ENCODE data around the gene LRRC74B. TPM values are rescaled to one million over a fixed set of nuclear protein-coding genes. Genes with fewer than 3 reads are reported as not detected.

The LRRC74B gene
- total RNA-seq, 5 donors from 2014 or later (not counting 1 experiment from before 2014, with no cell fraction given), result 0.16 to 0.25 TPM; not detected in 3

DNA sequence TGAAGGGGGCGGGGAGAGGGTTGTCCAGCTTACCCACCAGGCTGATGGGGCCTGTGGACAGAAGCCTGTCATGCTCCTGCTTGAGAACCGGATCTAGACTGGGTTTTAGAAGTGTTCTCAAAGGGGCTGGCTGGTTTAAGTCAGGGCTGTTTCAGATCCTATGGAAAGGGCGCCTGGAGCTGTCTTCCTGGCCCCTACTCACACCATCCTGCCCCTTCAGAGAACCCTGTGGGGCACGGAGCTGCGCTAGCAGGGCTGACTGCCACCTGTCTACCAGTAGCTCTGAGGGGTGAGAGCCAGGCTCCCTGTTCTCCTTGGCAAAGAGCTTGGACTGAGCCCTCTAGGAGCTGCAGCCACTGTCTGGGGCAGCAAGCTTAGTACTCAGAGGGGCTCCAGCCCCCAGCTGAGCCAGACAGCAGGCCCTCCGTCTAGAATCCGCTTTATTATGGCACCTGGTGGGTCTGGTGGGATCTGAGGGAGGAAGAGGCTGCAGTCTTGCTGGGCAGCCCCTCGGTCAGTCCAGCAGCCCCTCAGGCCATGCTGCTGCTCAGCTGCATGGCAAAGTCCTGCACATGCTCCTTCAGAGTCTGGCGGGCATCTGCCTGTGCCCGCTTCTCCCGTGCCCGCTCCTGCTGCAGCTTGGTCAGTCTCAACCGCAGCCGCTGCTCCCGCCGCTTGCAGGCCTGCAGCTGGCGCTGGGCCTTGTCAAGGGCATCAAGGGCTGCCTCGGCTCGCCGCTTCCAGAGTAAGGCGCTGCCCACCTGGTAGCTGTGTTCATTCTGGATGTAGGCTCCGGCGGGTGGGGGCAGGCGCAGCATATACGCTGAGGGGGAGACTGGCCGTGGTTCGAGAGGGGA lies 46.2 kb upstream of the LRRC74B start:
- no peak for ATAC-seq (replicated peaks in 1 of 4)
- no peaks in the 10 kb centered on the region for H3K36me3 Mint-ChIP-seq
- H3K27ac Mint-ChIP-seq, result peak overlapping the region; percentile 77 to 100
- POLR2A ChIA-PET, result no interaction called here
- Histone ChIP-seq H3K4me3 (ENCODE audit: control insufficient read depth in 1 of 2, extremely low read depth in 1 of 2, low read length in 1 of 2) (no peak overlapping the region), H3K9me3 (no peaks in the 10 kb centered on the region), H3K36me3 (ENCODE audit: control insufficient read depth in 2 of 2, extremely low read depth in 1 of 2, insufficient read depth in 1 of 2, low read length in 1 of 2) (peaks cover 7 to 40% of the 10 kb centered on the region in 2 donors), H3K27ac (ENCODE audit: low read length) (peak overlapping the region; percentile 95), H3K27me3 (replicated peaks in 1 of 2; ENCODE audit: control insufficient read depth in 2 of 2, extremely low read depth in 1 of 2, insufficient read depth in 2 of 2, low read length in 1 of 2) (peaks cover 0 to 2% of the 10 kb centered on the region in 2 experiments), H3K4me1 (ENCODE audit: control insufficient read depth in 1 of 2, extremely low read depth in 1 of 2, insufficient read depth in 2 of 2, low read length in 2 of 2) (peaks cover 12 to 46% of the 10 kb centered on the region in 2 experiments)
- peak overlapping the region; percentile 94 to 96 (median 95) for H3K4me3 Mint-ChIP-seq
- CTCF ChIA-PET, result no interaction called here
- no peaks in the 10 kb centered on the region for H3K9me3 Mint-ChIP-seq
- WGBS (ENCODE audit: insufficient coverage), result 95% methylated on average over 25 of the region's 27 CpGs
- DNase-seq, result no peak
- peaks cover 39 to 43% (median 43%) of the 10 kb centered on the region in 3 donors for H3K4me1 Mint-ChIP-seq
- no peaks in the 10 kb centered on the region for H3K27me3 Mint-ChIP-seq

DNA sequence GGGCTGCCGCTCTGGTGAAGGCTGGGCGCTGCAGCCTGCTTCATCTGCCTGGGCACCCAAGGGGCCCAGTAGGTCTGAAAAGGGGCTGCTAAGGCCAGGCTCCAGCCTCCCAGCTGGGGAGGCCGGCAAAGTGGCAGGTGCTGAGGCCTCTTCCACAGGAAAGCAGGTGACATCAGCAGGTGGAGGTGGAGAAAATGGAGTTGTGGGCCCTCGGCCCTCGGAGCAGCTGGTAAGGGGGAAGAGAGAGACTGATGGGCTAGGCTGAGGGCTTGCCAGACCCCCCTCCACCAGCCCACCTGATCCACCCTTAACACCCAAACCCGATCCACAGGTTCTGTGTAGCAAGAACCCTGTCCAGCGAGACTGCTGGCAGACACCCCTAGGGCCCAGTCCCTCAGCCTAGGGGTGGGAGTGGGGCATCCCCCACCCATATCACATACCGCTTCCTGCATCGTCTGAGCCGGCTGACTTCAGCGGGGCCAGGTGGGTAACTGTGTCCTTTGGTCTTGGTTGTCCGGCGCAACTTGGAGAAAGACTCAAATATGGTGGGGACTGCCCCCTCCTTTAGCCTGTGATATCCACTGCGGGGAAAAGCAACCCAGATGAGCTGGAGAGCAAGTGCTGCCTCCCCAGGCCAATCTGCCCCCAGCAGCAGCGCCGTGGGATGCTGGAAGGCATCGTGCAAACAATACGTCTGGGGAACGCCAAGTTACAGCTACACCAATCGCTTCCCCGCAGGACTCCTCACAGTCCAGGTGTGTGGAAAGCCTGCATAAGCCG lies 45.3 kb upstream of the LRRC74B start:
- no peaks in the 10 kb centered on the region for H3K9me3 Mint-ChIP-seq
- no peaks in the 10 kb centered on the region for H3K9me3 ChIP-seq
- peak overlapping the region; percentile 98 to 100 for H3K27ac Mint-ChIP-seq
- peak overlapping the region; percentile 95 for H3K27ac ChIP-seq (ENCODE audit: low read length)
- H3K27me3 ChIP-seq (replicated peaks in 1 of 2; ENCODE audit: control insufficient read depth in 2 of 2, extremely low read depth in 1 of 2, insufficient read depth in 2 of 2, low read length in 1 of 2), result peaks cover 0 to 2% of the 10 kb centered on the region in 2 experiments
- no peaks in the 10 kb centered on the region for H3K36me3 Mint-ChIP-seq
- peaks cover 12 to 46% of the 10 kb centered on the region in 2 experiments for H3K4me1 ChIP-seq (ENCODE audit: control insufficient read depth in 1 of 2, extremely low read depth in 1 of 2, insufficient read depth in 2 of 2, low read length in 2 of 2)
- H3K4me3 ChIP-seq (ENCODE audit: control insufficient read depth in 1 of 2, extremely low read depth in 1 of 2, low read length in 1 of 2), result peak overlapping the region; percentile 82 to 94
- CTCF ChIA-PET, result no interaction called here
- ATAC-seq (replicated peaks in 1 of 4) (no peak), DNase-seq (no peak)
- peak overlapping the region; percentile 94 to 96 (median 95) for H3K4me3 Mint-ChIP-seq
- H3K27me3 Mint-ChIP-seq, result no peaks in the 10 kb centered on the region
- peaks cover 39 to 43% (median 43%) of the 10 kb centered on the region in 3 donors for H3K4me1 Mint-ChIP-seq
- 65% methylated on average over 14 of the region's 22 CpGs for WGBS (ENCODE audit: insufficient coverage)
- H3K36me3 ChIP-seq (ENCODE audit: control insufficient read depth in 2 of 2, extremely low read depth in 1 of 2, insufficient read depth in 1 of 2, low read length in 1 of 2), result peaks cover 7 to 38% of the 10 kb centered on the region in 2 donors
- POLR2A ChIA-PET, result no interaction called here

DNA sequence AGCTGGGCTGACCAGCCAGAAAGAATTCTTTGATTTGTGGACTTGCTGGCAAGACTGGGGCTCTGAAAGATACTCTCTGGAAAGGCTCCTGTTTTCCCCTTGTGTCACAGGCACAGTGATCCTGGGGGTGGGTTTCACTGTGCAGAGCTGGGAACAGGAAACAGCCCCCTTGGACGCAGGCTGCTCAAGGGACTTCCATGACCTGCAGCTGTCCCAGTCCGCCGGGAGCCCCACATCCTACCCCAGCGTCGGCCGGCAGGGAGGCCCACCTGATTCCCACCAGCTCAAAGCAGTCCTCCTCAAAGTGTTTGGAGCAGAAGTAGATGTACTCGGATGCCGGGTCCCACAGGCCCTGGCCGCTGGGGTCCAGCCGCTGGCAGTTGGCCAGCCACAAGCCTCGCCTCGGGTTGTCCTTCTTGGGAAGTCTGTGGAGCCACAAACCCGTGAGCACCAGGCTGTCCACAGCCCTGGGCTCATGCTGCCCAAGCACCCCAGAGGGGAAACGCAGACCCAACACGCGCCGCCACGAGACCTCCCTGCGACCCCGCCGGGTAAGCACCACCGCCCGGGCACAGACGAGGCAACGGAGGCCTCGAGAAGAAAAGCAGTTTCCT lies 44.7 kb upstream of the LRRC74B start:
- CTCF ChIA-PET, result no interaction called here
- WGBS (ENCODE audit: insufficient coverage), result 2% methylated on average over 22 of the region's 26 CpGs
- H3K9me3 Mint-ChIP-seq, result no peaks in the 10 kb centered on the region
- H3K27me3 Mint-ChIP-seq, result no peaks in the 10 kb centered on the region
- POLR2A ChIA-PET, result no interaction called here
- peak overlapping the region; percentile 98 to 100 for H3K27ac Mint-ChIP-seq
- no peaks in the 10 kb centered on the region for H3K9me3 ChIP-seq
- H3K27me3 ChIP-seq (replicated peaks in 1 of 2; ENCODE audit: control insufficient read depth in 2 of 2, extremely low read depth in 1 of 2, insufficient read depth in 2 of 2, low read length in 1 of 2), result peaks cover 0 to 2% of the 10 kb centered on the region in 2 experiments
- H3K4me3 ChIP-seq (ENCODE audit: control insufficient read depth in 1 of 2, extremely low read depth in 1 of 2, low read length in 1 of 2), result peak overlapping the region; percentile 82 to 94
- H3K4me1 ChIP-seq (ENCODE audit: control insufficient read depth in 1 of 2, extremely low read depth in 1 of 2, insufficient read depth in 2 of 2, low read length in 2 of 2), result peaks cover 12 to 46% of the 10 kb centered on the region in 2 experiments
- ATAC-seq (replicated peaks in 1 of 4) (no peak), DNase-seq (peak in 1 of 35 experiments; percentile 7)
- H3K36me3 Mint-ChIP-seq, result no peaks in the 10 kb centered on the region
- peaks cover 39 to 43% (median 43%) of the 10 kb centered on the region in 3 donors for H3K4me1 Mint-ChIP-seq
- H3K36me3 ChIP-seq (ENCODE audit: control insufficient read depth in 2 of 2, extremely low read depth in 1 of 2, insufficient read depth in 1 of 2, low read length in 1 of 2), result peaks cover 7 to 34% of the 10 kb centered on the region in 2 donors
- peak overlapping the region; percentile 95 for H3K27ac ChIP-seq (ENCODE audit: low read length)
- H3K4me3 Mint-ChIP-seq, result peak overlapping the region; percentile 94 to 96 (median 95)

DNA sequence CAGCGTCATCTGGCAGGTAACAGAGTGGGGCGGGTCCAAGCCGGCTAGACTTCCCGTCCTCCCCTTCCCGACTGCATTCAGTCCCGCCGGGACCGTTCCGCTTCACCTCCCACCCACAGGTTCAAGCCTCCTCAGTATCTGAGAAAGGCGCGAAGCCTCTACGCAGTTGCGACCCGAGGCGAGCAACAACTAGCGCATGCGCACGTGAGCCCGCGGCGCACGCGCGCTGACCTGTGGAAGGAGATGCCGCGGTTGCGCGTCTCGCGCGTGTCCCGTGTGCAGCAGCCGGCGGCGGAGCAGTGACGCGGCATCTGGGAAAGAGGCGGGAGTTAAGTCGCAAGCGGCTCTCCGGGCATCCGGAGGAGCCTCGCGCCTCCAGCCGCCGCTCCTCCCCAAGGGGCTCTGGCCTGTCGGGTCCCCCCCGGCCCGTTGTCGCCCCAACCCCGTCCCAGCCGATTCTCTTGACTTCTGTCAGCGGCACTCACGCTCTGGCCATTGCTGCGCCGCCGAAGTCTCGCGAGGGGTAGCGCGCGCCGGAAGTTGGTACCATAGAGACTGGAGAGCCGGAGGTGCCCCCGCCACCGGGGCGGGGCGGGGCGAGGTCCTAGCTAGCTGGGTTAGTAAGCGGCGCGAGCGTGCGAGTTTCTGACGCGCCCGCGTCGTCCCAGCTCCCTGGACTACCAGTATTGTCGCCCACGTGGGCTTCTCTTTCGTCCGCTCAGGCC lies 44.0 kb upstream of the LRRC74B start, which contains the start of gene THAP7:
THAP7 (minus strand) TSS at position 518 of the 725 bp plus-strand sequence; CDS start at position 311, 207 bp downstream.
- peak within 1 kb of the TSS; percentile 94 to 96 (median 95) for H3K4me3 Mint-ChIP-seq
- Histone ChIP-seq H3K9me3 (no peaks in the 10 kb centered on the region), H3K36me3 (ENCODE audit: control insufficient read depth in 2 of 2, extremely low read depth in 1 of 2, insufficient read depth in 1 of 2, low read length in 1 of 2) (peaks cover 7 to 34% of the 10 kb centered on the region in 2 donors), H3K4me1 (ENCODE audit: control insufficient read depth in 1 of 2, extremely low read depth in 1 of 2, insufficient read depth in 2 of 2, low read length in 2 of 2) (peaks cover 12 to 46% of the 10 kb centered on the region in 2 experiments), H3K27me3 (replicated peaks in 1 of 2; ENCODE audit: control insufficient read depth in 2 of 2, extremely low read depth in 1 of 2, insufficient read depth in 2 of 2, low read length in 1 of 2) (peaks cover 0 to 2% of the 10 kb centered on the region in 2 experiments), H3K27ac (ENCODE audit: low read length) (peak within 1 kb of the TSS; percentile 95), H3K4me3 (ENCODE audit: control insufficient read depth in 1 of 2, extremely low read depth in 1 of 2, low read length in 1 of 2) (peak within 1 kb of the TSS; percentile 82 to 94)
- WGBS (ENCODE audit: insufficient coverage), result 0% methylated on average over 83 of the region's 83 CpGs
- CTCF ChIA-PET, result interaction anchor here in 1 of 2 donors (0.6 to 1.2 kb wide), 2 partner anchors 11 to 644 kb away, joined by 3 to 5 read pairs; no protein-coding TSS in a partner anchor
- H3K4me1 Mint-ChIP-seq, result peaks cover 39 to 43% (median 43%) of the 10 kb centered on the region in 3 donors
- no peaks in the 10 kb centered on the region for H3K9me3 Mint-ChIP-seq
- peak; percentile 94 to 99 (median 97) for DNase-seq
- peak; percentile 91 to 93 (median 92) for ATAC-seq (replicated peaks in 1 of 4)
- no peaks in the 10 kb centered on the region for H3K36me3 Mint-ChIP-seq
- H3K27me3 Mint-ChIP-seq, result no peaks in the 10 kb centered on the region
- H3K27ac Mint-ChIP-seq, result peak within 1 kb of the TSS; percentile 98 to 100
- POLR2A ChIA-PET, result interaction anchor here (0.5 to 0.7 kb wide), 2 partner anchors 54 to 449 kb away, joined by 3 read pairs; no protein-coding TSS in a partner anchor

DNA sequence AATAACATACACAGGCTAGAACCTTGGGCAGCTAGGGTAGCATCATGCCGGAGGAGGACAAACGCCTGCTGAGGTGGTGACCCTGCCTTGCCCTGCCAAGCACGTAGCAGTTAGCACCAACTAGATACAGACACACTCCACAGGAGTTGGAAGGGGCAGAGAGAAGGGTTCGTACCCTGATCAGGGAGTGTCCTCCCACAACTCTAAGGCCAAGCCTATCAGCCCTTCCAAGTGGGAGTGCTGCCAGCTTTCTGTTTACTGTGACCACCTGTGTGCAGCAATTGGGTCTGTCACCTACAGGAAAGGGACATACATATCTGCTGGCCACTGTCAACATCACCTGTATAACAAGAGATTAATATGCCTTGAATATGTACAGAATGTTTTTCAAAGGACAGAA lies 42.0 kb upstream of the LRRC74B start:
- no peak overlapping the region for H3K4me3 ChIP-seq (ENCODE audit: control insufficient read depth in 1 of 2, extremely low read depth in 1 of 2, low read length in 1 of 2)
- H3K9me3 ChIP-seq, result no peaks in the 10 kb centered on the region
- Mint-ChIP-seq H3K27ac (peak overlapping the region in 1 of 2 donors; percentile 100), H3K9me3 (no peaks in the 10 kb centered on the region), H3K27me3 (no peaks in the 10 kb centered on the region), H3K4me3 (peak overlapping the region; percentile 94 to 96 (median 95)), H3K4me1 (peaks cover 35 to 37% (median 35%) of the 10 kb centered on the region in 3 donors), H3K36me3 (no peaks in the 10 kb centered on the region)
- WGBS (ENCODE audit: insufficient coverage), result no CpG with 5 or more reads among the region's 4 CpGs
- H3K36me3 ChIP-seq (ENCODE audit: control insufficient read depth in 2 of 2, extremely low read depth in 1 of 2, insufficient read depth in 1 of 2, low read length in 1 of 2), result peaks cover 0 to 17% of the 10 kb centered on the region in 2 donors
- peak overlapping the region; percentile 26 for H3K27ac ChIP-seq (ENCODE audit: low read length)
- ATAC-seq (replicated peaks in 1 of 4) (no peak), DNase-seq (no peak)
- ChIA-PET CTCF (no interaction called here), POLR2A (no interaction called here)
- peaks cover 0 to 2% of the 10 kb centered on the region in 2 experiments for H3K27me3 ChIP-seq (replicated peaks in 1 of 2; ENCODE audit: control insufficient read depth in 2 of 2, extremely low read depth in 1 of 2, insufficient read depth in 2 of 2, low read length in 1 of 2)
- H3K4me1 ChIP-seq (ENCODE audit: control insufficient read depth in 1 of 2, extremely low read depth in 1 of 2, insufficient read depth in 2 of 2, low read length in 2 of 2), result peaks cover 12 to 39% of the 10 kb centered on the region in 2 experiments
